ENCODE measurements around the gene TMCC2. TPM values are rescaled to one million over a fixed set of nuclear protein-coding genes. Genes with fewer than 3 reads are reported as not detected.

The TMCC2 gene
- total RNA-seq, 1 experiment from 2014 or later = 2.7 TPM

DNA sequence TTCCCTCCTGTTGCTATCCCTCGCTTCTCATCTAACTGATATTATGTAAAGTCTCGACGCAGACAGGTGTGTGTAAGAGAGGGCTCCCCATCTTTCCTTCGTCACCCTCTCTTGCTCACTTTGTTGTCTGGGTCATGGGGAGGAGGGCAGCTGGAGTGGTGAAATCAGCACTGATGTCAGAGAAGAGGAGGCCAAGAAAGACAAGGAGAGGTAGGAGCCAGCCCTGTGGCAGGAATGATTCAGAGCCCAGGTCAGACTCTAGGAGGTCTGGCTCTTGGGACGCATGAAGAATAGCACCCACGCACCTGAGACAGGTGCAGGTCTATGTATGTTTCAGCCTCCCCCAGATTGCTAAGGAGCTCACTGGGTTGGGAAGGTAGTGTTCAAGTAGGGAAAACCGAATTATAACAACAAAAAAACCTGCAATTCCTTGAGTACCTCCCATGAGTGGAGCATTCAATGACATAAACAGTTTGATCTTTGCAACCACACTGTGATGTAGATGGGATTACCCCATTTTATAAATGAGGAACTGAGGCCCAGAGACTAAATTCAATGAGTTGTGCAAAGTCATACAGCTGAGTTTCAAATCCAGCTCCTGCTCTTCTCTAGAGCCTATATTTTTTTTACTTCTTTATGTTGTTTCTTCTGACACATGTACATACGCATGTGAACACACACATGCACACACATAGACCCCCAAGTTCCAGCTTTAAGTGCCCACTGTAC lies 83.4 kb downstream of the TMCC2 start:
- intact Hi-C loops (cut with micrococcal nuclease) = no loop called here
- CTCF ChIA-PET = no interaction called here

DNA sequence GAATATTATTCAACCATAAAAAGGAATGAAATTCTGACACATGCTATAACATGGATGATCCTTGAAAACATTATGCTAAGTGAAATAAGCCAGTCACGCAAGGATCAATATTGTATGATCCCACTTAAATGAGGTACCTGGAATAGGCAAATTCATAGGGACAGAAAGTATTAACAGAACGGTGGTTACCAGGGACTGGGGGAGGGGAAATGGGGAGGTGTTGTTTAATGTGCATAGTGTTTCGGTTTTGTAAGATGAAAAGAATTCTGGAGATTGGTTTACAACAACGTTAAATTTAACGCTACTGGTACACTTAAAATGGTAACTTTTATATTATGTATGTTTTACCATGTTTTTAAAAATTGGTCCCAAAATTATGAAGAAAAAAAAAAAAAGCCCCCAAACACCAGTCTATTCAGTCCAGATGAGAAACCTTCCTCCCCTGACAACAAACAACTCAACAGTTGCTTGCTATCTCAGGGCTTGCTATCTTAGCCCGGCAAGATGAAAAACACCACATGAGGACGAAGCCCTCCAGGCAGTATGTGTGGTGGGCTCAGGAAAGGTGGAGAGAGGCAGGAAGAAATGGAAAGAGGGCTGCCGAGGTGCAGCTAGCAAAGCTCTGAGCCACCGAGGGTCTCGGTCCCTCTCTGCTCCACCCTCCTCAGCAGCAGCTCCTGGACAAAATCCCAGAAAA lies 85.3 kb downstream of the TMCC2 start:
- POLR2A ChIA-PET = no interaction called here
- H3K4me1 ChIP-seq (ENCODE audit: control insufficient read depth in 1 of 2, insufficient read depth in 2 of 2, low read length in 2 of 2) = peaks cover 17 to 22% of the 10 kb centered on the region in 2 experiments
- CTCF ChIA-PET = no interaction called here
- H4K20me1 ChIP-seq (ENCODE audit: insufficient read depth) = no peaks in the 10 kb centered on the region
- H3K9me2 ChIP-seq (ENCODE audit: insufficient read depth) = no peaks in the 10 kb centered on the region
- no peak for DNase-seq (ENCODE audit: low read depth, low spot score)
- no peak overlapping the region for H3K27ac ChIP-seq (ENCODE audit: low read depth, low read length)
- ATAC-seq = no peak
- no peak overlapping the region for H2AFZ ChIP-seq (ENCODE audit: low read depth, low read length, poor library complexity, severe bottlenecking)
- intact Hi-C loops (cut with micrococcal nuclease) = no loop called here
- RAD21 ChIA-PET (ENCODE audit: low non-redundant PET in 1 of 2, low total read pairs in 2 of 2, uncharacterized antibody in 2 of 2, unreplicated experiment in 2 of 2) = no interaction called here
- H3K79me2 ChIP-seq (ENCODE audit: insufficient read depth, low read length) = peaks cover 52% of the 10 kb centered on the region
- H3K4me2 ChIP-seq (ENCODE audit: low read length) = no peak overlapping the region
- no peaks in the 10 kb centered on the region for H3K9me3 ChIP-seq (ENCODE audit: control insufficient read depth in 1 of 2, insufficient read depth in 1 of 2, low read depth in 1 of 2, low read length in 2 of 2)
- BruUV-seq (replicated peaks) = no TSS peak
- H3K27me3 ChIP-seq (ENCODE audit: insufficient read depth, low read length) = no peaks in the 10 kb centered on the region
- H3K4me3 ChIP-seq (replicated peaks in 1 of 2; ENCODE audit: low read depth in 1 of 2, low read length in 2 of 2) = no peak overlapping the region
- no peak overlapping the region for H3K9ac ChIP-seq (ENCODE audit: low read length)
- peaks cover 4 to 18% of the 10 kb centered on the region in 2 experiments; a peak in 2 of 4 replicates for H3K36me3 ChIP-seq (ENCODE audit: control insufficient read depth in 1 of 2, insufficient read depth in 2 of 2, low read length in 2 of 2)
- TF ChIP-seq POLR2A (IDR thresholded peaks at IDR 0.05; ENCODE audit: borderline replicate concordance, extremely low read depth, insufficient read depth, insufficient read length) = no peak
- TF ChIP-seq, protein P1, sequence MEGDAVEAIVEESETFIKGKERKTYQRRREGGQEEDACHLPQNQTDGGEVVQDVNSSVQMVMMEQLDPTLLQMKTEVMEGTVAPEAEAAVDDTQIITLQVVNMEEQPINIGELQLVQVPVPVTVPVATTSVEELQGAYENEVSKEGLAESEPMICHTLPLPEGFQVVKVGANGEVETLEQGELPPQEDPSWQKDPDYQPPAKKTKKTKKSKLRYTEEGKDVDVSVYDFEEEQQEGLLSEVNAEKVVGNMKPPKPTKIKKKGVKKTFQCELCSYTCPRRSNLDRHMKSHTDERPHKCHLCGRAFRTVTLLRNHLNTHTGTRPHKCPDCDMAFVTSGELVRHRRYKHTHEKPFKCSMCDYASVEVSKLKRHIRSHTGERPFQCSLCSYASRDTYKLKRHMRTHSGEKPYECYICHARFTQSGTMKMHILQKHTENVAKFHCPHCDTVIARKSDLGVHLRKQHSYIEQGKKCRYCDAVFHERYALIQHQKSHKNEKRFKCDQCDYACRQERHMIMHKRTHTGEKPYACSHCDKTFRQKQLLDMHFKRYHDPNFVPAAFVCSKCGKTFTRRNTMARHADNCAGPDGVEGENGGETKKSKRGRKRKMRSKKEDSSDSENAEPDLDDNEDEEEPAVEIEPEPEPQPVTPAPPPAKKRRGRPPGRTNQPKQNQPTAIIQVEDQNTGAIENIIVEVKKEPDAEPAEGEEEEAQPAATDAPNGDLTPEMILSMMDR (IDR thresholded peaks at IDR 0.05 in 2 of 3, conservative IDR thresholded peaks at IDR 0.05 in 1 of 3; ENCODE audit: borderline replicate concordance in 1 of 3, insufficient read depth in 1 of 3, low read depth in 2 of 3, low read length in 2 of 3) = no peak
- TF ChIP-seq, protein P2, sequence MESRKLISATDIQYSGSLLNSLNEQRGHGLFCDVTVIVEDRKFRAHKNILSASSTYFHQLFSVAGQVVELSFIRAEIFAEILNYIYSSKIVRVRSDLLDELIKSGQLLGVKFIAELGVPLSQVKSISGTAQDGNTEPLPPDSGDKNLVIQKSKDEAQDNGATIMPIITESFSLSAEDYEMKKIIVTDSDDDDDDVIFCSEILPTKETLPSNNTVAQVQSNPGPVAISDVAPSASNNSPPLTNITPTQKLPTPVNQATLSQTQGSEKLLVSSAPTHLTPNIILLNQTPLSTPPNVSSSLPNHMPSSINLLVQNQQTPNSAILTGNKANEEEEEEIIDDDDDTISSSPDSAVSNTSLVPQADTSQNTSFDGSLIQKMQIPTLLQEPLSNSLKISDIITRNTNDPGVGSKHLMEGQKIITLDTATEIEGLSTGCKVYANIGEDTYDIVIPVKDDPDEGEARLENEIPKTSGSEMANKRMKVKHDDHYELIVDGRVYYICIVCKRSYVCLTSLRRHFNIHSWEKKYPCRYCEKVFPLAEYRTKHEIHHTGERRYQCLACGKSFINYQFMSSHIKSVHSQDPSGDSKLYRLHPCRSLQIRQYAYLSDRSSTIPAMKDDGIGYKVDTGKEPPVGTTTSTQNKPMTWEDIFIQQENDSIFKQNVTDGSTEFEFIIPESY (IDR thresholded peaks at IDR 0.05; ENCODE audit: extremely low read depth, insufficient replicate concordance, low read length) = no peak
- no peak for TF ChIP-seq SP1 (IDR thresholded peaks at IDR 0.05; ENCODE audit: low read depth)
- TF ChIP-seq, protein P3, sequence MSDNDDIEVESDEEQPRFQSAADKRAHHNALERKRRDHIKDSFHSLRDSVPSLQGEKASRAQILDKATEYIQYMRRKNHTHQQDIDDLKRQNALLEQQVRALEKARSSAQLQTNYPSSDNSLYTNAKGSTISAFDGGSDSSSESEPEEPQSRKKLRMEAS (IDR thresholded peaks at IDR 0.05) = no peak
- no peak for TF ChIP-seq EGR1 (IDR thresholded peaks at IDR 0.05; ENCODE audit: low read depth)
- no peak for TF ChIP-seq POLR2AphosphoS5 (IDR thresholded peaks at IDR 0.05; ENCODE audit: low read depth, low read length)

More for the DNA sequence above, 83.4 kb downstream of the TMCC2 start:
- Histone ChIP-seq H3K9me3 (ENCODE audit: control insufficient read depth in 1 of 2, insufficient read depth in 1 of 2, low read depth in 1 of 2, low read length in 2 of 2) (no peaks in the 10 kb centered on the region), H3K27me3 (ENCODE audit: insufficient read depth, low read length) (no peaks in the 10 kb centered on the region), H2AFZ (ENCODE audit: low read depth, low read length, poor library complexity, severe bottlenecking) (no peak overlapping the region), H3K4me3 (replicated peaks in 1 of 2; ENCODE audit: low read depth in 1 of 2, low read length in 2 of 2) (no peak overlapping the region), H3K79me2 (ENCODE audit: insufficient read depth, low read length) (peaks cover 33% of the 10 kb centered on the region), H3K9me2 (ENCODE audit: insufficient read depth) (no peaks in the 10 kb centered on the region), H3K27ac (ENCODE audit: low read depth, low read length) (no peak overlapping the region), H3K4me2 (ENCODE audit: low read length) (no peak overlapping the region), H3K4me1 (ENCODE audit: control insufficient read depth in 1 of 2, insufficient read depth in 2 of 2, low read length in 2 of 2) (peaks cover 0 to 3% of the 10 kb centered on the region in 2 experiments; a peak in 1 of 4 replicates), H4K20me1 (ENCODE audit: insufficient read depth) (no peaks in the 10 kb centered on the region), H3K36me3 (ENCODE audit: control insufficient read depth in 1 of 2, insufficient read depth in 2 of 2, low read length in 2 of 2) (peaks cover 4 to 22% of the 10 kb centered on the region in 2 experiments; a peak in 2 of 4 replicates), H3K9ac (ENCODE audit: low read length) (no peak overlapping the region)
- ATAC-seq (no peak), DNase-seq (ENCODE audit: low read depth, low spot score) (no peak)
- no TSS peak for BruUV-seq (replicated peaks)
- ChIA-PET POLR2A (no interaction called here), RAD21 (ENCODE audit: low non-redundant PET in 1 of 2, low total read pairs in 2 of 2, uncharacterized antibody in 2 of 2, unreplicated experiment in 2 of 2) (no interaction called here)
- TF ChIP-seq EGR1 (IDR thresholded peaks at IDR 0.05; ENCODE audit: low read depth) = no peak
- no peak for TF ChIP-seq ZNF274 (IDR thresholded peaks at IDR 0.05; ENCODE audit: low read depth, low read length)
- TF ChIP-seq, protein P1 (IDR thresholded peaks at IDR 0.05 in 2 of 3, conservative IDR thresholded peaks at IDR 0.05 in 1 of 3; ENCODE audit: borderline replicate concordance in 1 of 3, insufficient read depth in 1 of 3, low read depth in 2 of 3, low read length in 2 of 3) = no peak
- TF ChIP-seq FOSL1 (IDR thresholded peaks at IDR 0.05; ENCODE audit: low read depth) = no peak
